GM23338 (cell line): ENCODE measurements around the gene ESRRA. TPM values are rescaled to one million over a fixed set of nuclear protein-coding genes. Genes with fewer than 3 reads are reported as not detected.

Experiments used
- ATAC-seq: fragments of 200-7000 bp; cut with Tn5 transposase; 3 replicates; pipeline ENCODE4 v1.9.1; 2020
- DNase-seq: peaks from one replicate; pipeline ENCODE4 v3.0.0-alpha.2; 2015; ENCODE audit warnings: low spot score
- H2AFZ ChIP-seq: fragments of 200-600 bp; sonication (generic); 2 replicates; pipeline ENCODE4 v1.8.0; 2016; ENCODE audit warnings: antibody characterized with exemption, mild to moderate bottlenecking, moderate library complexity
- H3F3A ChIP-seq: fragments of 200-600 bp; sonication (generic); replicated peaks from 2 replicates; pipeline ENCODE4 v1.8.0; 2017; ENCODE audit warnings: antibody characterized with exemption, mixed run types, low read depth
- H3K27ac ChIP-seq: fragments of 200-600 bp; sonication (generic); 2 replicates; pipeline ENCODE4 v1.6.1; 2016; ENCODE audit warnings: low read depth
- H3K27me3 ChIP-seq: fragments of 200-600 bp; sonication (generic); 2 replicates; pipeline ENCODE4 v1.8.0; 2016; ENCODE audit warnings: mild to moderate bottlenecking, mixed run types, moderate library complexity; ENCODE audit not compliant: insufficient read depth
- H3K36me3 ChIP-seq: fragments of 200-600 bp; sonication (generic); 2 replicates; pipeline ENCODE4 v1.8.0; 2016; ENCODE audit warnings: mild to moderate bottlenecking; ENCODE audit not compliant: insufficient read depth
- H3K4me1 ChIP-seq: fragments of 200-600 bp; sonication (generic); 2 replicates; pipeline ENCODE4 v1.8.0; 2016; ENCODE audit warnings: mild to moderate bottlenecking, moderate library complexity; ENCODE audit not compliant: insufficient read depth
- H3K4me2 ChIP-seq: fragments of 200-600 bp; sonication (generic); 2 replicates; pipeline ENCODE4 v1.7.1; 2017; ENCODE audit warnings: mixed run types
- H3K4me3 ChIP-seq: fragments of 200-600 bp; sonication (generic); 2 replicates; pipeline ENCODE4 v1.6.1; 2016; ENCODE audit warnings: mixed run types
- H3K79me2 ChIP-seq: fragments of 200-600 bp; sonication (generic); replicated peaks from 2 replicates; pipeline ENCODE4 v1.8.0; 2017; ENCODE audit warnings: mild to moderate bottlenecking; ENCODE audit not compliant: insufficient read depth
- H3K9me2 ChIP-seq: fragments of 200-600 bp; sonication (generic); 2 replicates; pipeline ENCODE4 v1.8.0; 2017; ENCODE audit not compliant: insufficient read depth
- H4K20me1 ChIP-seq: fragments of 200-600 bp; sonication (generic); replicated peaks from 2 replicates; pipeline ENCODE4 v1.8.0; 2017; ENCODE audit warnings: mild to moderate bottlenecking; ENCODE audit not compliant: insufficient read depth
- H3K27ac Mint-ChIP-seq: 2 replicates; pipeline ENCODE4 v1.8.0; 2020; ENCODE audit warnings: inconsistent platforms, mild to moderate bottlenecking, moderate library complexity, mixed read lengths
- H3K27me3 Mint-ChIP-seq: 3 replicates; pipeline ENCODE4 v1.8.0; 2022; ENCODE audit warnings: low read depth, mild to moderate bottlenecking, moderate library complexity, mixed read lengths, inconsistent platforms; ENCODE audit not compliant: insufficient read depth, poor library complexity
- H3K36me3 Mint-ChIP-seq: 3 replicates; pipeline ENCODE4 v1.8.0; 2021; ENCODE audit warnings: low read depth, mild to moderate bottlenecking, inconsistent platforms, moderate library complexity, mixed read lengths
- H3K4me1 Mint-ChIP-seq: 3 replicates; pipeline ENCODE4 v1.8.0; 2020; ENCODE audit warnings: mild to moderate bottlenecking, inconsistent platforms, mixed read lengths
- H3K4me3 Mint-ChIP-seq: 3 replicates; pipeline ENCODE4 v1.8.0; 2021; ENCODE audit warnings: moderate library complexity, mild to moderate bottlenecking, inconsistent platforms, mixed read lengths
- H3K9me3 Mint-ChIP-seq: 3 replicates; pipeline ENCODE4 v1.8.0; 2020; ENCODE audit warnings: moderate library complexity, mild to moderate bottlenecking, inconsistent platforms, mixed read lengths
- EZH2phosphoT487 ChIP-seq: fragments of 200-600 bp; sonication (generic); IDR thresholded peaks from one replicate; pipeline ENCODE4 v1.8.1; 2018; ENCODE audit warnings: antibody characterized with exemption; ENCODE audit not compliant: unreplicated experiment
- JUNB ChIP-seq: IDR thresholded peaks from one replicate; pipeline ENCODE4 v1.6.1; 2016; ENCODE audit warnings: antibody characterized with exemption; ENCODE audit not compliant: unreplicated experiment
- POLR2AphosphoS5 ChIP-seq: IDR thresholded peaks from 2 replicates; pipeline ENCODE4 v1.6.1; 2016; ENCODE audit warnings: antibody characterized with exemption, low read depth
- ZNF114 ChIP-seq: fragments of 250-450 bp; sonication (Bioruptor Pico); IDR thresholded peaks from 2 replicates; pipeline ENCODE4 v1.5.0; 2020; ENCODE audit warnings: mild to moderate bottlenecking, moderate library complexity
- ZNF331 ChIP-seq: fragments of 250-450 bp; sonication (Bioruptor Pico); IDR thresholded peaks from 2 replicates; pipeline ENCODE4 v1.5.0; 2020; ENCODE audit warnings: low read depth, mild to moderate bottlenecking, moderate library complexity
- ZNF462 ChIP-seq: fragments of 250-450 bp; sonication (Bioruptor Pico); IDR thresholded peaks from 2 replicates; pipeline ENCODE4 v1.5.0; 2020; ENCODE audit warnings: mild to moderate bottlenecking, moderate library complexity
- polyA plus RNA-seq: library from polyadenylated mRNA; unstranded; fragments of >200 nt; fragmentation: Nextera tagmentation; extraction: Ambion mirVana; gene quantifications from 2 replicates; pipeline ENCODE4 v1.2.1, GENCODE V29; 2016
- total RNA-seq: library from RNA; depleted of rRNA; stranded (reverse); fragments of >200 nt; shearing (Covaris generic); gene quantifications from 2 replicates; pipeline ENCODE4 v1.2.3, GENCODE V29; 2014
- TF ChIP-seq, protein P1 (sequence below): IDR thresholded peaks from 2 replicates; pipeline ENCODE4 v1.6.1; 2016; ENCODE audit warnings: antibody characterized with exemption

ESRRA gene
- total and polyA plus RNA-seq, 2 experiments from 2014 or later = 13.7 to 55.1 TPM

GRCh38 chr11:64281957-64282770 lies 23.2 kb upstream of the ESRRA start (continued):
- TF ChIP-seq ZNF462 = no peak
- TF ChIP-seq EZH2phosphoT487 = no peak
- no peak for TF ChIP-seq POLR2AphosphoS5
- TF ChIP-seq, protein P1, sequence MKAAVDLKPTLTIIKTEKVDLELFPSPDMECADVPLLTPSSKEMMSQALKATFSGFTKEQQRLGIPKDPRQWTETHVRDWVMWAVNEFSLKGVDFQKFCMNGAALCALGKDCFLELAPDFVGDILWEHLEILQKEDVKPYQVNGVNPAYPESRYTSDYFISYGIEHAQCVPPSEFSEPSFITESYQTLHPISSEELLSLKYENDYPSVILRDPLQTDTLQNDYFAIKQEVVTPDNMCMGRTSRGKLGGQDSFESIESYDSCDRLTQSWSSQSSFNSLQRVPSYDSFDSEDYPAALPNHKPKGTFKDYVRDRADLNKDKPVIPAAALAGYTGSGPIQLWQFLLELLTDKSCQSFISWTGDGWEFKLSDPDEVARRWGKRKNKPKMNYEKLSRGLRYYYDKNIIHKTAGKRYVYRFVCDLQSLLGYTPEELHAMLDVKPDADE = no peak
- no peak for TF ChIP-seq ZNF114 (CRISPR knock-in tag)

DNA sequence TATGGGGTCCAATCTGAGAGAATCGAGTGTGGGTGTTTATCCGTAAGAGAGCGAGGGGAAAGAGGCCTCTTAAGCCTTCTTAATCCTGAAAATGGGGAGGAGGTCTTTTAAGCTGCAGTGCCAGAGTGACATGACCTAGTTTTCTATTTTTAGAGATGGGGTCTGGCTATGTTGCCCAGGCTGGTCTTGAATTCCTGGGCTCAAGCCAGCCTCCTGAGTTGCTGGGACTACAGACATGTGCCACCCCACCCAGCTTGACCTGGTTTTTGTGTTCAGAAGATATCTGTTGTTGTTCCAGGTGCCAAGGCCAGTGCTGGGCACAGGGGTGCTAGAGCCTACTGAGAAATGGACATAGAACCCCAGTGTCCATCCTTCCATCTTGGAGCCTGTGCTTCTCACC lies 22.2 kb upstream of the ESRRA start:
- H2AFZ ChIP-seq = no peak overlapping the region
- H4K20me1 ChIP-seq = no peaks in the 10 kb centered on the region; the same call in 1 of the 2 replicates
- H3K27ac Mint-ChIP-seq = no peak overlapping the region
- DNase-seq (no peak), ATAC-seq (no peak)
- peaks cover 13% of the 10 kb centered on the region for H3K27me3 ChIP-seq
- peaks cover 8% of the 10 kb centered on the region for H3K4me1 ChIP-seq
- no peak overlapping the region for H3K4me3 ChIP-seq
- H3F3A ChIP-seq = peaks cover 6% of the 10 kb centered on the region; the same call in 1 of the 2 replicates
- peak overlapping the region; percentile 23; the same call in 1 of the 3 replicates for H3K4me3 Mint-ChIP-seq
- H3K9me3 Mint-ChIP-seq = no peaks in the 10 kb centered on the region
- no peaks in the 10 kb centered on the region for H3K79me2 ChIP-seq
- H3K4me2 ChIP-seq = no peak overlapping the region; the same call in 1 of the 2 replicates
- no peak for TF ChIP-seq ZNF331
- TF ChIP-seq JUNB = no peak
- H3K27me3 Mint-ChIP-seq = peaks cover 19% of the 10 kb centered on the region
- H3K36me3 Mint-ChIP-seq = peaks cover 10% of the 10 kb centered on the region; the same call in 2 of the 3 replicates
- no peaks in the 10 kb centered on the region for H3K9me2 ChIP-seq
- no peaks in the 10 kb centered on the region for H3K36me3 ChIP-seq
- H3K27ac ChIP-seq = no peak overlapping the region
- H3K4me1 Mint-ChIP-seq = peaks cover 8% of the 10 kb centered on the region
